HL-60 (cell line): ENCODE data around the gene AQP7.

Experiments
- POLR2AphosphoS5 ChIP-seq: IDR thresholded peaks from 2 replicates; pipeline ENCODE4 v1.6.1; 2012; ENCODE audit warnings: low read depth
- TF ChIP-seq, protein P1 (sequence below): IDR thresholded peaks from one replicate; pipeline ENCODE4 v1.5.1; 2011; ENCODE audit warnings: low read length, control low read depth, inconsistent platforms; ENCODE audit not compliant: insufficient read depth

DNA sequence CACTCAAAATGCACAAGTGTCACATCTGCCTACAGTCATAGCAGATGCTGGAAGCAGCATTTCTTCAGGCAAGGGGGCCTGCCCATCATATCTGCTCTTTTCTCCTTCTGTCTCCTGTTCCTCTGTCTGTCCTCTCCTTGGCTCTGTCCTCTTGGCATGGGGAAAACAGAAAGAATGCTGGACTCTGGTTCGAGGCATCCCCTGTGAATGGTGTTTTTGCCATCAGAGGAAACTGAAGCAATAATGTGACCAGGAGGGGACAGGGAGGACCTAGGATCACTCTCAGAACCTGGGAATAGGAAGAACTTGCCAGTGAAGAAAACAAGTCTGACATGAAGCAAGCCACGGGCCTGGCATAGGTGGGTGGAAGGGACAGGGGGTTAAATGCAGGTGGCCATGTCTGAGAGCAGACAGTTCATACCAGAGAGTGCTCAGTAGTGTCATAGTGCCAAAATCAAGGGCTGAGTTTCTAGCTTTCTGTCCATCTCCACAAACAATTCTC is 35.3 kb downstream of the AQP7 start:
- TF ChIP-seq, protein P1, sequence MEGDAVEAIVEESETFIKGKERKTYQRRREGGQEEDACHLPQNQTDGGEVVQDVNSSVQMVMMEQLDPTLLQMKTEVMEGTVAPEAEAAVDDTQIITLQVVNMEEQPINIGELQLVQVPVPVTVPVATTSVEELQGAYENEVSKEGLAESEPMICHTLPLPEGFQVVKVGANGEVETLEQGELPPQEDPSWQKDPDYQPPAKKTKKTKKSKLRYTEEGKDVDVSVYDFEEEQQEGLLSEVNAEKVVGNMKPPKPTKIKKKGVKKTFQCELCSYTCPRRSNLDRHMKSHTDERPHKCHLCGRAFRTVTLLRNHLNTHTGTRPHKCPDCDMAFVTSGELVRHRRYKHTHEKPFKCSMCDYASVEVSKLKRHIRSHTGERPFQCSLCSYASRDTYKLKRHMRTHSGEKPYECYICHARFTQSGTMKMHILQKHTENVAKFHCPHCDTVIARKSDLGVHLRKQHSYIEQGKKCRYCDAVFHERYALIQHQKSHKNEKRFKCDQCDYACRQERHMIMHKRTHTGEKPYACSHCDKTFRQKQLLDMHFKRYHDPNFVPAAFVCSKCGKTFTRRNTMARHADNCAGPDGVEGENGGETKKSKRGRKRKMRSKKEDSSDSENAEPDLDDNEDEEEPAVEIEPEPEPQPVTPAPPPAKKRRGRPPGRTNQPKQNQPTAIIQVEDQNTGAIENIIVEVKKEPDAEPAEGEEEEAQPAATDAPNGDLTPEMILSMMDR: no peak
- TF ChIP-seq POLR2AphosphoS5: no peak
